H1 (cell line): ENCODE data around the gene TEAD1. TPM values are rescaled to one million over a fixed set of nuclear protein-coding genes. Genes with fewer than 3 reads are reported as not detected.

ENCODE experiments used
- CTCF ChIA-PET: fragments of 300-600 bp; sonication (Branson Sonifier 250); formaldehyde crosslinking; loops from one replicate; lab custom pipeline; 2021; ENCODE audit not compliant: partially characterized antibody; lab: Charles Lee
- POLR2A ChIA-PET: fragments of 300-600 bp; sonication (Branson Sonifier 250); formaldehyde crosslinking; loops from one replicate; lab custom pipeline; 2021; ENCODE audit warnings: inconsistent platforms; ENCODE audit not compliant: partially characterized antibody; lab: Charles Lee
- DNase-seq, 2 experiments: peaks; one replicate each; pipeline versions ENCODE4 v3.0.0 to v3.0.0-alpha.2; 2010 to 2022; ENCODE audit warnings: low spot score in 2 of 2, low read depth in 1 of 2, mixed read lengths in 1 of 2
- FAIRE-seq: peaks from 2 replicates; lab custom pipeline; 2011; peaks lifted over from hg19 to GRCh38; lab: Jason Lieb, UNC
- H2AFZ ChIP-seq: 2 replicates; pipeline ENCODE4 v1.8.1; 2012; ENCODE audit warnings: low read length, inconsistent platforms
- H2AK5ac ChIP-seq: 2 replicates; pipeline ENCODE4 v1.6.1; 2013; ENCODE audit warnings: low read depth, low read length
- H2BK120ac ChIP-seq: replicated peaks from 2 replicates; pipeline ENCODE3; 2013; ENCODE audit warnings: low read depth, low read length, inconsistent platforms
- H2BK12ac ChIP-seq: 2 replicates; pipeline ENCODE4 v1.6.1; 2013; ENCODE audit warnings: low read depth, low read length
- H2BK15ac ChIP-seq: 2 replicates; pipeline ENCODE4 v1.6.1; 2013; ENCODE audit warnings: low read length
- H2BK20ac ChIP-seq: 2 replicates; pipeline ENCODE4 v1.6.1; 2013; ENCODE audit warnings: low read length
- H2BK5ac ChIP-seq: 2 replicates; pipeline ENCODE4 v1.6.1; 2013; ENCODE audit warnings: low read depth, low read length
- H3K14ac ChIP-seq: 2 replicates; pipeline ENCODE4 v1.6.1; 2013; ENCODE audit warnings: inconsistent platforms; ENCODE audit not compliant: insufficient read length
- H3K18ac ChIP-seq: 2 replicates; pipeline ENCODE4 v1.6.1; 2013; ENCODE audit warnings: low read length; ENCODE audit errors: extremely low read depth
- H3K23ac ChIP-seq: 2 replicates; pipeline ENCODE4 v1.6.1; 2013; ENCODE audit warnings: inconsistent platforms; ENCODE audit not compliant: insufficient read length
- H3K23me2 ChIP-seq: 2 replicates; pipeline ENCODE4 v1.6.1; 2013; ENCODE audit warnings: low read depth, low read length
- H3K27ac ChIP-seq: 2 replicates; pipeline ENCODE4 v1.6.1; 2011; ENCODE audit warnings: low read depth, low read length, inconsistent platforms
- H3K27me3 ChIP-seq, 4 experiments: replicated peaks in 1 of 4; 1 replicate in 1 of 4; 2 replicates in 3 of 4; pipeline versions ENCODE4 v1.6.1 to v1.8.1; 2011 to 2013; ENCODE audit warnings: low read length in 3 of 4, mild to moderate bottlenecking in 3 of 4, inconsistent platforms in 2 of 4, mixed read lengths in 2 of 4, moderate library complexity in 1 of 4; ENCODE audit not compliant: control insufficient read depth in 3 of 4, insufficient read depth in 3 of 4; ENCODE audit errors: extremely low read depth in 1 of 4
- H3K36me3 ChIP-seq, 4 experiments: 2 replicates each; pipeline versions ENCODE4 v1.6.1 to v1.8.1; 2011 to 2013; ENCODE audit warnings: mild to moderate bottlenecking in 4 of 4, low read length in 3 of 4, moderate library complexity in 2 of 4, control low read depth in 1 of 4, inconsistent platforms in 1 of 4; ENCODE audit not compliant: insufficient read depth in 4 of 4, control insufficient read depth in 2 of 4
- H3K4ac ChIP-seq: replicated peaks from 2 replicates; pipeline ENCODE3; 2013; ENCODE audit warnings: low read length, low read depth, mixed read lengths, inconsistent platforms; ENCODE audit not compliant: insufficient read length
- H3K4me1 ChIP-seq, 4 experiments: replicated peaks in 1 of 4; 1 replicate in 1 of 4; 2 replicates in 3 of 4; pipeline versions ENCODE4 v1.6.1 to v1.8.1; 2011 to 2013; ENCODE audit warnings: low read length in 3 of 4, inconsistent platforms in 2 of 4, mixed read lengths in 1 of 4; ENCODE audit not compliant: insufficient read depth in 4 of 4, control insufficient read depth in 3 of 4
- H3K4me2 ChIP-seq, 2 experiments: 2 replicates each; pipeline versions ENCODE4 v1.6.1 to v1.8.1; 2011 to 2013; ENCODE audit warnings: low read depth in 2 of 2, low read length in 2 of 2, control low read depth in 1 of 2, inconsistent platforms in 1 of 2, mild to moderate bottlenecking in 1 of 2; ENCODE audit not compliant: insufficient read depth in 1 of 2
- H3K4me3 ChIP-seq, 4 experiments: fragments of 200-600, 300-600 bp in 1 of 4; sonication (generic), shearing (Covaris generic), sonication (Bioruptor Twin) in 1 of 4; 2 replicates each; pipeline versions ENCODE4 v1.5.1 to v1.8.1; 2011 to 2016; ENCODE audit warnings: low read length in 4 of 4, low read depth in 3 of 4, control low read depth in 2 of 4, inconsistent platforms in 2 of 4, mild to moderate bottlenecking in 2 of 4, mixed read lengths in 1 of 4, moderate library complexity in 1 of 4; ENCODE audit not compliant: insufficient read depth in 2 of 4; ENCODE audit errors: extremely low read depth in 1 of 4
- H3K56ac ChIP-seq: replicated peaks from 2 replicates; pipeline ENCODE3; 2013; ENCODE audit warnings: low read depth, mild to moderate bottlenecking, mixed read lengths, low read length, inconsistent platforms; ENCODE audit not compliant: insufficient read length
- H3K79me1 ChIP-seq: 2 replicates; pipeline ENCODE4 v1.6.1; 2013; ENCODE audit warnings: low read depth, low read length, control low read depth
- H3K79me2 ChIP-seq, 2 experiments: 2 replicates each; pipeline versions ENCODE4 v1.6.1 to v1.8.1; 2012 to 2013; ENCODE audit warnings: low read length in 2 of 2, mild to moderate bottlenecking in 2 of 2, inconsistent platforms in 1 of 2; ENCODE audit not compliant: insufficient read depth in 2 of 2, control insufficient read depth in 1 of 2
- H3K9ac ChIP-seq, 4 experiments: replicated peaks in 1 of 4; 1 replicate in 1 of 4; 2 replicates in 3 of 4; pipeline versions ENCODE4 v1.6.1 to v1.8.1; 2011 to 2013; ENCODE audit warnings: low read depth in 3 of 4, low read length in 3 of 4, control low read depth in 2 of 4, mild to moderate bottlenecking in 2 of 4, moderate library complexity in 2 of 4, inconsistent platforms in 1 of 4; ENCODE audit errors: extremely low read depth in 1 of 4
- H3K9me3 ChIP-seq, 2 experiments: 2 replicates each; pipeline versions ENCODE4 v1.6.1 to v1.8.1; 2012 to 2013; ENCODE audit warnings: mild to moderate bottlenecking in 2 of 2, moderate library complexity in 2 of 2, control low read depth in 1 of 2, inconsistent platforms in 1 of 2, low read depth in 1 of 2, low read length in 1 of 2, mixed read lengths in 1 of 2; ENCODE audit not compliant: insufficient read depth in 2 of 2
- H4K20me1 ChIP-seq, 2 experiments: replicated peaks in 1 of 2; 2 replicates each; pipeline versions ENCODE3 to v1.8.1; 2011 to 2013; ENCODE audit warnings: inconsistent platforms in 2 of 2, low read length in 2 of 2, mild to moderate bottlenecking in 1 of 2; ENCODE audit not compliant: insufficient read depth in 2 of 2, control insufficient read depth in 1 of 2
- H4K5ac ChIP-seq: 2 replicates; pipeline ENCODE4 v1.6.1; 2013; ENCODE audit warnings: low read length, low read depth, mixed read lengths, inconsistent platforms; ENCODE audit not compliant: insufficient read length
- H4K8ac ChIP-seq: 2 replicates; pipeline ENCODE4 v1.8.0; 2013; ENCODE audit warnings: mild to moderate bottlenecking, moderate library complexity, low read length, inconsistent platforms; ENCODE audit not compliant: insufficient read depth; ENCODE audit errors: extremely low read depth
- H4K91ac ChIP-seq: replicated peaks from 2 replicates; pipeline ENCODE3; 2013; ENCODE audit warnings: low read length, mixed read lengths, inconsistent platforms; ENCODE audit not compliant: insufficient read length
- CBX8 ChIP-seq: fragments of 300-800, 300-1000 bp; sonication (generic); IDR thresholded peaks from 2 replicates; pipeline ENCODE4 v1.7.1; 2016; ENCODE audit warnings: low read depth, low read length, borderline replicate concordance
- CEBPB ChIP-seq: IDR thresholded peaks from 2 replicates; pipeline ENCODE4 v1.6.1; 2012; ENCODE audit warnings: low read depth, low read length
- EZH2 ChIP-seq: fragments of 200-600 bp; sonication (generic); IDR thresholded peaks from 2 replicates; pipeline ENCODE4 v1.7.1; 2012; ENCODE audit warnings: low read depth, mild to moderate bottlenecking, moderate library complexity, low read length, inconsistent platforms; ENCODE audit not compliant: severe bottlenecking
- NANOG ChIP-seq: IDR thresholded peaks from 2 replicates; pipeline ENCODE4 v1.6.1; 2011; ENCODE audit warnings: low read length, low read depth, mild to moderate bottlenecking, inconsistent platforms; ENCODE audit not compliant: insufficient read depth, poor library complexity, severe bottlenecking
- POLR2AphosphoS5 ChIP-seq: IDR thresholded peaks from 2 replicates; pipeline ENCODE4 v1.6.1; 2011; ENCODE audit warnings: low read depth, low read length
- RAD21 ChIP-seq, 2 experiments: IDR thresholded peaks in 1 of 2; conservative IDR thresholded peaks in 1 of 2; 2 replicates each; pipeline ENCODE4 v1.6.1; 2011; ENCODE audit warnings: low read depth in 2 of 2, low read length in 2 of 2, improper control_type of control experiment in 1 of 2, inconsistent platforms in 1 of 2, mild to moderate bottlenecking in 1 of 2, moderate library complexity in 1 of 2
- RBBP5 ChIP-seq: IDR thresholded peaks from 2 replicates; pipeline ENCODE4 v1.7.1; 2012; ENCODE audit warnings: low read depth, mild to moderate bottlenecking, inconsistent platforms, low read length, moderate library complexity, borderline replicate concordance
- RFX5 ChIP-seq: IDR thresholded peaks from 2 replicates; pipeline ENCODE4 v1.6.1; 2011; ENCODE audit warnings: low read depth, low read length, improper control_type of control experiment, borderline replicate concordance
- SIRT6 ChIP-seq: IDR thresholded peaks from one replicate; pipeline ENCODE4 v1.7.1; 2012; ENCODE audit warnings: low read length, inconsistent platforms
- SIX5 ChIP-seq: IDR thresholded peaks from 2 replicates; pipeline ENCODE4 v1.6.1; 2011; ENCODE audit warnings: mild to moderate bottlenecking, low read depth, low read length
- SP4 ChIP-seq: IDR thresholded peaks from 2 replicates; pipeline ENCODE4 v1.6.1; 2012; ENCODE audit warnings: low read length, inconsistent platforms
- SRF ChIP-seq: IDR thresholded peaks from 2 replicates; pipeline ENCODE4 v1.6.1; 2011; ENCODE audit warnings: mild to moderate bottlenecking, low read depth, low read length, moderate library complexity
- SUZ12 ChIP-seq: fragments of 200-600 bp; sonication (generic); IDR thresholded peaks from 2 replicates; pipeline ENCODE4 v1.6.1; 2012; ENCODE audit warnings: mild to moderate bottlenecking, inconsistent platforms, low read length, moderate library complexity, mixed read lengths
- TAF7 ChIP-seq: optimal IDR thresholded peaks from 2 replicates; pipeline ENCODE3; 2011; ENCODE audit warnings: low read depth, mild to moderate bottlenecking, inconsistent platforms, low read length, moderate library complexity, borderline replicate concordance
- TEAD4 ChIP-seq: IDR thresholded peaks from 2 replicates; pipeline ENCODE4 v1.6.1; 2012; ENCODE audit warnings: low read depth, low read length, inconsistent platforms, mixed read lengths
- WGBS, 2 experiments: shearing (Covaris generic) in 1 of 2; methylation state at CpG; one replicate each; pipeline versions ENCODE4 v1.1.6 to v1.1.7; 2013 to 2015; ENCODE audit warnings: low lambda C conversion rate in 2 of 2, mixed read lengths in 2 of 2, inconsistent platforms in 1 of 2, low coverage in 1 of 2, missing lambda C conversion rate in 1 of 2; ENCODE audit not compliant: insufficient replicate concordance in 2 of 2, insufficient coverage in 1 of 2, insufficient read length in 1 of 2; ENCODE audit errors: extremely low coverage in 1 of 2, missing lambda C conversion rate in 1 of 2; 5-methylcytosine and 5-hydroxymethylcytosine counted together
- polyA plus RNA-seq, 7 experiments: library from polyadenylated mRNA; depleted of rRNA in 3 of 7; stranded (reverse) in 5 of 7; unstranded in 2 of 7; fragments of >200 nt in 5 of 7; fragments of 200-250 nt in 2 of 7; gene quantifications; 1 replicate in 5 of 7; 2 replicates in 1 of 7; 4 replicates in 1 of 7; pipeline versions ENCODE4 v1.2.1 to v1.2.3, GENCODE V29; 2011 to 2013; ENCODE audit warnings: missing spikeins in 2 of 7, mixed read lengths in 2 of 7
- total RNA-seq: library from RNA; stranded (reverse); fragmentation: NEBNext Ultra II Directional; extraction: Animal tissue kit (Norgen Biotek cat#: 25700); gene quantifications from 2 replicates; pipeline ENCODE4 v1.2.1, GENCODE V29; 2021

Gene TEAD1
- total and polyA plus RNA-seq, 2 of the 8 experiments (the other 6 are each of a cell fraction or from before 2014, with no cell fraction given), result 15.6 to 67.4 TPM

DNA sequence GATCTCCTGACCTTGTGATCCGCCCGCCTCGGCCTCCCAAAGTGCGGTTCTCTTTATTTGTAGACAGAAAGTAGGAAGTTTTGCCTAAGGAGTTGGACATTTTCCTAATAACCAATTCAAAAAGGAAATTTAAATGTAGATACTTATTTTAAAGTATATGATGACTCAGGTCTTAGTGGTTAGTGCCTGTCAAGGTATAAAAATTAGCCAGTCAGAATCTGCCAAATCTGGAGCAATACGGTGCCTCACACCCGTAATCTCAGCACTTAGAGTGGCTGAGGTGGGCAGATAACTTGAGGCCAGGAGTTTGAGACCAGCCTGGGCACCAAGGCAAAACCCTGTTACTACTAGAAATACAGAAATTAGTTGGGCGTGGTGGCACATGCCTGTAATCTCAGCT lies 248.2 kb downstream of the TEAD1 start:
- Histone ChIP-seq H3K79me1 (no peaks in the 10 kb centered on the region), H2AK5ac (no peak overlapping the region), H3K4me1 (peaks cover 0 to 6% (median 3%) of the 10 kb centered on the region in 4 experiments; a peak in 3 of 7 replicates), H3K4me3 (no peak overlapping the region), H3K9me3 (no peaks in the 10 kb centered on the region), H2BK12ac (no peak overlapping the region), H2AFZ (no peak overlapping the region), H3K36me3 (peaks cover 0 to 6% (median 0%) of the 10 kb centered on the region in 4 experiments; a peak in 1 of 8 replicates), H3K9ac (no peak overlapping the region), H3K27ac (no peak overlapping the region), H4K8ac (no peak overlapping the region), H3K23ac (no peak overlapping the region), H4K5ac (no peak overlapping the region), H2BK15ac (no peak overlapping the region), H3K4ac (no peak overlapping the region), H3K4me2 (no peak overlapping the region), H2BK20ac (no peak overlapping the region), H3K14ac (no peak overlapping the region), H3K79me2 (peaks cover 0 to 4% of the 10 kb centered on the region in 2 experiments; a peak in 1 of 4 replicates), H2BK5ac (no peak overlapping the region), H4K20me1 (no peaks in the 10 kb centered on the region), H4K91ac (no peak overlapping the region), H3K18ac (no peak overlapping the region), H3K56ac (no peak overlapping the region), H3K23me2 (no peaks in the 10 kb centered on the region), H2BK120ac (no peak overlapping the region), H3K27me3 (no peaks in the 10 kb centered on the region)
- FAIRE-seq, result no peak
- WGBS, 2 experiments, result 75% methylated on average over 4 of the region's 7 CpGs; no CpG with 5 or more reads in 1 of the 2 experiments
- CTCF ChIA-PET, result interaction anchor here (0.6 to 1.2 kb wide), 4 partner anchors 8 to 426 kb away, joined by 3 to 7 read pairs (median 3); no protein-coding TSS in a partner anchor
- DNase-seq, result no peak
- POLR2A ChIA-PET, result no interaction called here
- TF ChIP-seq SRF (no peak), SIX5 (no peak), SUZ12 (no peak), RFX5 (no peak), CBX8 (no peak), EZH2 (no peak), SIRT6 (no peak), SP4 (no peak), NANOG (no peak), TAF7 (no peak), POLR2AphosphoS5 (no peak), CEBPB (no peak), RBBP5 (no peak), RAD21 (IDR thresholded peaks at IDR 0.05 in 1 of 2, conservative IDR thresholded peaks at IDR 0.05 in 1 of 2; ENCODE audit: low read depth in 2 of 2, low read length in 2 of 2) (no peak), TEAD4 (no peak)
